PC-9 (cell line): ENCODE results near the gene MTUS2. TPM values are rescaled to one million over a fixed set of nuclear protein-coding genes. Genes with fewer than 3 reads are reported as not detected.

Source experiments
- BruUV-seq: library from RNA; stranded (reverse); fragments of 400-500 nt; replicated peaks from 2 replicates; lab custom pipeline; 2021; lab: Mats Ljungman, UMichigan
- CTCF ChIA-PET: fragments of 300-600 bp; sonication (Branson Sonifier 250); formaldehyde crosslinking; loops from one replicate; lab custom pipeline; 2022; ENCODE audit warnings: antibody characterized with exemption; lab: Charles Lee
- POLR2A ChIA-PET: fragments of 300-600 bp; sonication (Branson Sonifier 250); formaldehyde crosslinking; loops from one replicate; lab custom pipeline; 2022; ENCODE audit warnings: antibody characterized with exemption; ENCODE audit not compliant: unreplicated experiment; lab: Charles Lee
- DNase-seq, 2 experiments: peaks; one replicate each; pipeline versions ENCODE4 v3.0.0 to v3.0.0-alpha.2; 2015 to 2022; ENCODE audit warnings: mixed read lengths in 1 of 2
- H2AFZ ChIP-seq: fragments of 200-600 bp; sonication (generic); 2 replicates; pipeline ENCODE4 v1.8.1; 2017; ENCODE audit warnings: antibody characterized with exemption
- H3F3A ChIP-seq: fragments of 200-600 bp; sonication (generic); 2 replicates; pipeline ENCODE4 v1.8.1; 2017; ENCODE audit warnings: antibody characterized with exemption, mild to moderate bottlenecking, low read depth; ENCODE audit not compliant: insufficient read depth
- H3K27ac ChIP-seq: fragments of 200-600 bp; sonication (generic); 2 replicates; pipeline ENCODE4 v1.6.1; 2016; ENCODE audit warnings: mixed run types
- H3K27me3 ChIP-seq: fragments of 200-600 bp; sonication (generic); 2 replicates; pipeline ENCODE4 v1.6.1; 2016; ENCODE audit warnings: low read depth, mixed run types; ENCODE audit not compliant: insufficient read depth
- H3K36me3 ChIP-seq: fragments of 200-600 bp; sonication (generic); 2 replicates; pipeline ENCODE4 v1.6.1; 2016; ENCODE audit warnings: low read depth, mixed run types
- H3K4me1 ChIP-seq: fragments of 200-600 bp; sonication (generic); replicated peaks from 2 replicates; pipeline ENCODE4 v1.6.1; 2016; ENCODE audit warnings: mixed run types; ENCODE audit not compliant: insufficient read depth
- H3K4me2 ChIP-seq: fragments of 200-600 bp; sonication (generic); 2 replicates; pipeline ENCODE4 v1.6.1; 2017; ENCODE audit warnings: mixed run types
- H3K4me3 ChIP-seq: fragments of 200-600 bp; sonication (generic); 2 replicates; pipeline ENCODE4 v1.6.1; 2016; ENCODE audit warnings: mixed run types
- H3K79me2 ChIP-seq: fragments of 200-600 bp; sonication (generic); 2 replicates; pipeline ENCODE4 v1.6.1; 2017; ENCODE audit warnings: low read depth, mixed run types
- H3K9me2 ChIP-seq: fragments of 200-600 bp; sonication (generic); 2 replicates; pipeline ENCODE4 v1.8.1; 2017; ENCODE audit warnings: mild to moderate bottlenecking; ENCODE audit not compliant: insufficient read depth
- H3K9me3 ChIP-seq: fragments of 200-600 bp; sonication (generic); 2 replicates; pipeline ENCODE4 v1.8.1; 2016; ENCODE audit warnings: low read depth; ENCODE audit not compliant: insufficient read depth
- H4K20me1 ChIP-seq: fragments of 200-600 bp; sonication (generic); 2 replicates; pipeline ENCODE4 v1.8.1; 2017; ENCODE audit not compliant: insufficient read depth
- EZH2 ChIP-seq: fragments of 200-600 bp; sonication (generic); IDR thresholded peaks from 2 replicates; pipeline ENCODE4 v1.8.0; 2017; ENCODE audit warnings: antibody characterized with exemption, low read depth
- intact Hi-C: fragments of 100-400 bp; cut with micrococcal nuclease; formaldehyde crosslinking; loops from one replicate; pipeline ENCODE4 v1.10.0; 2022; ENCODE audit not compliant: unreplicated experiment
- total RNA-seq: library from RNA; stranded (reverse); gene quantifications from 2 replicates; pipeline ENCODE4 v1.2.3, GENCODE V29; 2021
- TF ChIP-seq, protein P1 (sequence below): fragments of 200-600 bp; sonication (generic); conservative IDR thresholded peaks from 2 replicates; pipeline ENCODE4 v1.6.1; 2017; ENCODE audit warnings: mixed run types, antibody characterized with exemption, mild to moderate bottlenecking, moderate library complexity

The MTUS2 gene
- total RNA-seq, 1 experiment from 2014 or later: not detected

DNA sequence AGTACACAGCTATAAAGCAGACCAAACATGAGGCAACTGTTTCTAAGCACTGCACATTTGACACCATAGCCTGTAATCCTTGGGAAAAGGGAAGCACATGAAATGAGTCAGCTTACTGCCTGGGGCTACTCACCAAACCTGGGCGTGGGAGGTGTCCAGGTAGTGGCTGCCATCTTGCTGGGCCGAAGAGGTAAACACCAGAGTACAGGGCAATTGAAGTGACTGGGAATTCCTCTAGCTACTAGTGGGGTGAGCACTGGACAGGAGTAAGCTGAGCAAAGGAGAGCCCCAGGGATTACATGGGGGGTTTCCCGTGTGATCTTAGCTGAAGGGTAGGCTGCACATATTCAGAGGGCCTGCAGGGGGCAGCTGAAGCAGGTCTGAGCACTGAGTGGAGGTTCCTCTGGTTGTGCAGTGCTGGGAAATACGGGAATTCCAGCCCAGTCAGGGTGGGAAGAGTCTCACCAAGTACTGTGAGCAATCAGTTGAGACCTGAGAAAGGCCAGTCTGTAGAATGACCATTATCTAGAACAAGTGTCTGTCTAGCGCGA lies 634.9 kb downstream of the MTUS2 start:
- CTCF ChIA-PET: interaction anchor here (0.6 kb wide), 1 partner anchor 1610 kb away, joined by 6 read pairs; no protein-coding TSS in a partner anchor

DNA sequence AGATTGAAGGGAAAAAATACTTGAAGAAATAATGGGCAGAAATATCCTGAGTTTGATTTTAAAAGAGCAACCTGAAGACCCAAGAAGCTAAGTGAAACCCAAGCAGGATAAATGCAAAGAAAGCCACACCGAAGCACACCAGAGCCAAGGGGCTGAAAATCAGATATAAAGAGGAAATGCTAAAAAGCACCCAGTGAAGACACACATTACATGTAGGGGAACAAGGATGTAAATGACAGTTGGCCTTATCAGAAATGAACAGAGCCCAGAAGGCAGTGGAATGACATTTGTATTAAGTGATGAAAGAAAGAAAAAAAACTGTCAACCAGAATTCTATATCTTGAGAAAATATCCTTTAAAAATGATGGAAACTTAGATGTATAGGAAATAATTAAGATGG lies 636.3 kb downstream of the MTUS2 start:
- Histone ChIP-seq H3K9me3 (no peaks in the 10 kb centered on the region), H3F3A (no peaks in the 10 kb centered on the region), H3K9me2 (no peaks in the 10 kb centered on the region), H3K36me3 (no peaks in the 10 kb centered on the region), H2AFZ (no peak overlapping the region), H3K4me1 (no peaks in the 10 kb centered on the region), H4K20me1 (no peaks in the 10 kb centered on the region), H3K27me3 (peaks cover 23% of the 10 kb centered on the region; the same call in 1 of the 2 replicates), H3K4me2 (no peak overlapping the region), H3K4me3 (no peak overlapping the region), H3K79me2 (no peaks in the 10 kb centered on the region), H3K27ac (no peak overlapping the region)
- ChIA-PET CTCF (no interaction called here), POLR2A (no interaction called here)
- no TSS peak for BruUV-seq
- no peak for TF ChIP-seq EZH2
- TF ChIP-seq, protein P1, sequence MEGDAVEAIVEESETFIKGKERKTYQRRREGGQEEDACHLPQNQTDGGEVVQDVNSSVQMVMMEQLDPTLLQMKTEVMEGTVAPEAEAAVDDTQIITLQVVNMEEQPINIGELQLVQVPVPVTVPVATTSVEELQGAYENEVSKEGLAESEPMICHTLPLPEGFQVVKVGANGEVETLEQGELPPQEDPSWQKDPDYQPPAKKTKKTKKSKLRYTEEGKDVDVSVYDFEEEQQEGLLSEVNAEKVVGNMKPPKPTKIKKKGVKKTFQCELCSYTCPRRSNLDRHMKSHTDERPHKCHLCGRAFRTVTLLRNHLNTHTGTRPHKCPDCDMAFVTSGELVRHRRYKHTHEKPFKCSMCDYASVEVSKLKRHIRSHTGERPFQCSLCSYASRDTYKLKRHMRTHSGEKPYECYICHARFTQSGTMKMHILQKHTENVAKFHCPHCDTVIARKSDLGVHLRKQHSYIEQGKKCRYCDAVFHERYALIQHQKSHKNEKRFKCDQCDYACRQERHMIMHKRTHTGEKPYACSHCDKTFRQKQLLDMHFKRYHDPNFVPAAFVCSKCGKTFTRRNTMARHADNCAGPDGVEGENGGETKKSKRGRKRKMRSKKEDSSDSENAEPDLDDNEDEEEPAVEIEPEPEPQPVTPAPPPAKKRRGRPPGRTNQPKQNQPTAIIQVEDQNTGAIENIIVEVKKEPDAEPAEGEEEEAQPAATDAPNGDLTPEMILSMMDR: no peak
- intact Hi-C loops: no loop called here
- DNase-seq: no peak

More for the DNA sequence above, 634.9 kb downstream of the MTUS2 start:
- H4K20me1 ChIP-seq: no peaks in the 10 kb centered on the region
- TF ChIP-seq, protein P1: peak; percentile 38; the same call in 1 of the 2 replicates
- no peak for TF ChIP-seq EZH2
- no TSS peak for BruUV-seq
- H2AFZ ChIP-seq: no peak overlapping the region
- H3K4me1 ChIP-seq: no peaks in the 10 kb centered on the region
- intact Hi-C loops: no loop called here
- H3K36me3 ChIP-seq: no peaks in the 10 kb centered on the region
- H3K4me2 ChIP-seq: no peak overlapping the region
- peaks cover 31% of the 10 kb centered on the region; the same call in 1 of the 2 replicates for H3K27me3 ChIP-seq
- no peak overlapping the region for H3K4me3 ChIP-seq
- DNase-seq: peak; percentile 44 to 65
- no peaks in the 10 kb centered on the region for H3K79me2 ChIP-seq
- H3K9me2 ChIP-seq: no peaks in the 10 kb centered on the region
- H3F3A ChIP-seq: no peaks in the 10 kb centered on the region
- POLR2A ChIA-PET: no interaction called here
- no peaks in the 10 kb centered on the region for H3K9me3 ChIP-seq
- no peak overlapping the region for H3K27ac ChIP-seq

DNA sequence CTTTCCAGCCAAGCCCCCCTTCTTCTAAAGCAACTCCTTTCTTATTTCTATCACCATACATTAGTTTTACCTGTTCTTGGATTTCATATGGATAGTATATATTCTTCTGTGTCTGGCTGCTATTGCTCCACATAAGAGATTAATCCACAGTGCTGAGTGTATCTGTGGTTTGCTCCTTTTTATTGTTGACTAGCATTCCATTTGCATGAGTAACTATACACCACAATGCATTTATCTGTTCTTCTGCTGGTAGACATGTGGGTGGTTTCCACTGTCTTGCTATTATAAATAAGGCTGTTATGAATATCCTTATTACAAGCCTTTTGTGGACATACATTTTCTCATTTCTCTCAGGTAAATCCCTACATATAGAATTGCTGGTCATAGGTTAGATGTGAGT lies 637.2 kb downstream of the MTUS2 start:
- DNase-seq: no peak
- no peaks in the 10 kb centered on the region for H3K36me3 ChIP-seq
- H3K79me2 ChIP-seq: no peaks in the 10 kb centered on the region
- TF ChIP-seq, protein P1: no peak
- TF ChIP-seq EZH2: no peak
- POLR2A ChIA-PET: no interaction called here
- intact Hi-C loops: no loop called here
- no peaks in the 10 kb centered on the region for H3K4me1 ChIP-seq
- no peak overlapping the region for H3K4me2 ChIP-seq
- no peaks in the 10 kb centered on the region for H3K9me3 ChIP-seq
- H3F3A ChIP-seq: no peaks in the 10 kb centered on the region
- CTCF ChIA-PET: no interaction called here
- BruUV-seq: no TSS peak
- no peaks in the 10 kb centered on the region for H3K9me2 ChIP-seq
- H4K20me1 ChIP-seq: no peaks in the 10 kb centered on the region
- H3K27me3 ChIP-seq: peaks cover 24% of the 10 kb centered on the region
- no peak overlapping the region for H3K27ac ChIP-seq
- H2AFZ ChIP-seq: no peak overlapping the region
- no peak overlapping the region for H3K4me3 ChIP-seq
